ENCODE results near the gene CORO2A.

CORO2A gene

DNA sequence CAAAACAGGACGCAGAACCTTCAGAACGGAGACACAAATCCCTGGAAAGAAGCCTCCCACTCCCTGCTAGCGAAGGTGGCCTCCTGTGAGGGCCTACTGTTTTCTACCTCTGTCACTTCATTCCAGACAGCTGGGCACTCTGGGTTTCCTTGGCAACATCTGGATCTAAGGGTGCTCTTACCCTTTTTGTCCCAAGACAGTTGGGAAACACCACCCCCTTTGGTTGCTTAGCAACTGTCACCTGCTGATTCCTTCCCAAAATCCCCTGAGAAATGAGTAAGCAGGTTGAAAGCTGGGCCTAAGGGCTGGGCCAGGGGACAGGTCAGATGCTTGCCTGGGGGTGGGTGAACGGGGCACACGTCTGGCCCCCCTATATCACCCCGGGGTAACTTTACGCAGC is 106.5 kb downstream of the CORO2A start:
- no peak for TF ChIP-seq ZFX (IDR thresholded peaks at IDR 0.05)
- TF ChIP-seq, protein P1, sequence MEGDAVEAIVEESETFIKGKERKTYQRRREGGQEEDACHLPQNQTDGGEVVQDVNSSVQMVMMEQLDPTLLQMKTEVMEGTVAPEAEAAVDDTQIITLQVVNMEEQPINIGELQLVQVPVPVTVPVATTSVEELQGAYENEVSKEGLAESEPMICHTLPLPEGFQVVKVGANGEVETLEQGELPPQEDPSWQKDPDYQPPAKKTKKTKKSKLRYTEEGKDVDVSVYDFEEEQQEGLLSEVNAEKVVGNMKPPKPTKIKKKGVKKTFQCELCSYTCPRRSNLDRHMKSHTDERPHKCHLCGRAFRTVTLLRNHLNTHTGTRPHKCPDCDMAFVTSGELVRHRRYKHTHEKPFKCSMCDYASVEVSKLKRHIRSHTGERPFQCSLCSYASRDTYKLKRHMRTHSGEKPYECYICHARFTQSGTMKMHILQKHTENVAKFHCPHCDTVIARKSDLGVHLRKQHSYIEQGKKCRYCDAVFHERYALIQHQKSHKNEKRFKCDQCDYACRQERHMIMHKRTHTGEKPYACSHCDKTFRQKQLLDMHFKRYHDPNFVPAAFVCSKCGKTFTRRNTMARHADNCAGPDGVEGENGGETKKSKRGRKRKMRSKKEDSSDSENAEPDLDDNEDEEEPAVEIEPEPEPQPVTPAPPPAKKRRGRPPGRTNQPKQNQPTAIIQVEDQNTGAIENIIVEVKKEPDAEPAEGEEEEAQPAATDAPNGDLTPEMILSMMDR (conservative IDR thresholded peaks at IDR 0.05), result no peak
- no peak overlapping the region for H3K27ac ChIP-seq

DNA sequence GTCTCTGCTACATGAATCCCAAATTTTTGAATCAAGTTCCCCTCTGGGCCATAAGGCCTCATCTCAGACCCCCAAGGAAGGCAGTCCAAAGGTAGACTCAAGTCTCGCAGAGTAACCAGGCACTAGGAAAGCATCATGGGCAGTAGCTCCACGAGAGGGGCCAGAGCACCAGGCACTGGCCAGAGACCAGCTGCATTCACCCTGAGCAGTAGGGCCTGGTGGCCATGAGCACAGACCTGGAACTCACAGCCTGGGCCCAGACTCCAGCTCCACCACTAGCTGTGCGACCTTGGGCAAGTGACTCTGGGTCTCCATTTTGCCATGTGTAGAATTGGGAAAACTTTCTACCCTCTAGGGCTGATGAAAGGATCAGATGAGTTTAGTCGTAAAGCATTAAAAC is 107.4 kb downstream of the CORO2A start:
- H3K27ac ChIP-seq, result no peak overlapping the region
- no peak for TF ChIP-seq ZFX (IDR thresholded peaks at IDR 0.05)
- TF ChIP-seq, protein P1 (conservative IDR thresholded peaks at IDR 0.05), result no peak

DNA sequence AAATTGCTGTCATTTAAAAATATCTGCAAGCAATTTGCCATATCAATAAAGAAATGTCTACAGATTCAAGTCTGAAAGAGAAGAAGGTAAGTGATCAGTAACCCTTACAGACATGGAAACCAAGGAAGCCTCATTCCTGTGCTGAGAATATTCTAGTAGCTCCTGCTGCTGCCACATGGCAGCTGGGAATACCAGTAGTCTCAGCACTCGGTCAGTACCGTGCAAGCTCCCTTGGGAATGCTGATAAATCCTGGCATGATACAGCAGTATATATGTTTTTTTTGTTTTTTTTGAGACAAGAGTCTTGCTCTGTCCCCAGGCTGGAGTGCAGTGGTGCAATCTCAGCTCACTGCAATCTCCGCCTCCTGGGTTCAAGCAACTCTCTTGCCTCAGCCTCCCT is 108.0 kb downstream of the CORO2A start:
- TF ChIP-seq, protein P1 (conservative IDR thresholded peaks at IDR 0.05), result no peak
- no peak for TF ChIP-seq ZFX (IDR thresholded peaks at IDR 0.05)
- H3K27ac ChIP-seq, result no peak overlapping the region

DNA sequence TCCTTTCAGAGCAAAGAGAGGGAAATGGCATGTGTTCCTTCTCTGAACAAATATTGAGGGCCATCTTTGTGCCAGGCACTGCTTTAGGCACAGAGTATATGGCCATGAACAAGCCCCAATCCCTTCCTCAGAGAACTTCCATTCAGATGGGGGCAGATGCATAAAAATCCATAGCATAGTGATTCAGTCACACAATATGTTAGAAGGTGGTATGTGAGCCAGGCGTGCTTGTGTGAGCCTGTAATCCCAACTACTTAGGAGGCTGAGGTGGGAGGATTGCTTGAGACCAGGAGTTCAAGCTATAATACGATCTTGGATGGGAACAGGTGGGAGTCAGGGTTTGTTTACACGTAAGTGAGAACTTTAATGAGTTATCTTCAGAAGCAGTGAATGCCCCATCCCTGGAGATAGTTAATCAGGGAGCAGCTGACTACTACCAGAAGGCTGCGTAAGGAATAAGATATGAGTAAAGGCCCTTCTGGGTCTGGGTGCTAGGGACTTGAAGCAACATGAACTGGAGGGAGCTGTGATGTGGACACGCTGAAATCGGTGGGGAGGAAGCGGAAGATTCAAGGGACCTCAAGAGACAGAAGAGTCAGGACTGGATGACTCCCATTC is 108.8 kb downstream of the CORO2A start:
- TF ChIP-seq, protein P1 (conservative IDR thresholded peaks at IDR 0.05), result no peak
- TF ChIP-seq ZFX (IDR thresholded peaks at IDR 0.05), result no peak
- H3K27ac ChIP-seq, result no peak overlapping the region

DNA sequence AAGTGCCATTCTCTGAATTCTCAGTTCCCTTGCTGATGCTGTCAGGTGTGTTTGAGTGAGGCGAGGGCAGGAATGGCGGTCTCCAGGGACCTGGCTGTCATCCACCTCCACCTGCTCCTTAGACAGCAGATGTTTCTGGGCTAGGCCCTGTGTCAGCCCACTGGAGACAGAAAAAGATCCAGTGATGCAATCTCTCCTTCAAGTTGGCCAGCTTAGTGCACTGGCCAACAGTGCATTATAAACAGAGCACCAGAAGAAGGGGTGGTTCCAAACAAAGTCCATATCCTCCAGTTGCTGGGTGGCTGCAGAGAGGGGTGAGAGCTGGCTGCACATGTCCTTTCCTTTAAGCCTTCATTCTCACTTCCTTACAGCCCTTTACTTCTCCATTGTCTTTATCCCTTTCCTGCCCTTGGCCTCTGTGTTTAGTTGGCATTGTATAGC is 109.4 kb downstream of the CORO2A start:
- no peak overlapping the region for H3K27ac ChIP-seq
- no peak for TF ChIP-seq ZFX (IDR thresholded peaks at IDR 0.05)
- TF ChIP-seq, protein P1 (conservative IDR thresholded peaks at IDR 0.05), result no peak

DNA sequence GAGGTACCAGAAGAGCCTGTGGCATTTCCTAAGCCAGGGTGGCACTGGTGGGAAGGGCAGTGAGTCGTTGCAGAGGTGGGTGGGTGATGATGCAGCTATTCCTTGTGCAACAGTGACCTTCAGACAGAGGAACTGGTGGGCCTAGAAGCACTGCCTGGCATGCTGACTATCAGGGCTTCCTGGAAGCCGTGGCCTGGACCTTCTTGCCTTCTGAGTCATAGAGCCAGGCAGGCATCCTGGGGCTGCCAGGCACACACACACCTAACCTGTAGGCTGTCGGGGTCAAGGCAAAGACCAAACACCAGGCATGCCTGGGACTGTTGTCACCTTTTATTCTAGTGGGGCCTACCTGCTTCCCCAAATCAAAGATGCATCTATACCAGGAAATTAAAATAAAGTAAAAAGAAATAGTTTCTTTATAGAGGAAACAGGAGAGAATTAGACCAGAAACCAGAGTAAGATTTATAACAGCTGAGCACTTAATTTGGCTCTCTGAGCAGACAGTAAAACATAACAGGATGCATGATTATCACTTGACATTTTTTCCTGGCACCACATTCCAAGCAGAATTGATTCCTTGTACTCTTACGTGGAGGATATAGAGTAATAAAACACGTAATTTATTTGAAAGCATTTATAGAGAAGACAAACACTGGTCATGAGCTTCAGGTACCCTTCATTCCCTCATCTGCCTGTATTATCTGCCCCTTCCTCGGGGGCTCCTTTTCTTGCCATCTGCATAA is 110.8 kb downstream of the CORO2A start:
- TF ChIP-seq, protein P1 (conservative IDR thresholded peaks at IDR 0.05), result no peak
- TF ChIP-seq ZFX (IDR thresholded peaks at IDR 0.05), result no peak
- H3K27ac ChIP-seq, result no peak overlapping the region

DNA sequence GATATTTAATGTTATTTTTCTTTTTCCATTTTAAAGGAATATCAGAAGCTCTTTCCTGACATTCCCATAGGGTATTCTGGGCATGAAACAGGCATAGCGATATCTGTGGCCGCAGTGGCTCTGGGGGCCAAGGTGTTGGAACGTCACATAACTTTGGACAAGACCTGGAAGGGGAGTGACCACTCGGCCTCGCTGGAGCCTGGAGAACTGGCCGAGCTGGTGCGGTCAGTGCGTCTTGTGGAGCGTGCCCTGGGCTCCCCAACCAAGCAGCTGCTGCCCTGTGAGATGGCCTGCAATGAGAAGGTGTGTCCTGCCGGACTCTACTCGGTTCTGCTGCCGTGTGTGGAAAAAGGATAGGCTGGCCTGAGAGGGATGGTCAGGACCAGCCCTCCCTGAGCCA is 111.7 kb downstream of the CORO2A start:
- H3K27ac ChIP-seq, result no peak overlapping the region
- no peak for TF ChIP-seq ZFX (IDR thresholded peaks at IDR 0.05)
- TF ChIP-seq, protein P1 (conservative IDR thresholded peaks at IDR 0.05), result no peak
